PC-9 (cell line): ENCODE measurements around the gene GOLPH3. TPM values are rescaled to one million over a fixed set of nuclear protein-coding genes. Genes with fewer than 3 reads are reported as not detected.

ENCODE experiments used
- BruUV-seq: library from RNA; stranded (reverse); fragments of 400-500 nt; replicated peaks from 2 replicates; lab custom pipeline; 2021; lab: Mats Ljungman, UMichigan
- CTCF ChIA-PET: fragments of 300-600 bp; sonication (Branson Sonifier 250); formaldehyde crosslinking; loops from one replicate; lab custom pipeline; 2022; ENCODE audit warnings: antibody characterized with exemption; lab: Charles Lee
- POLR2A ChIA-PET: fragments of 300-600 bp; sonication (Branson Sonifier 250); formaldehyde crosslinking; loops from one replicate; lab custom pipeline; 2022; ENCODE audit warnings: antibody characterized with exemption; ENCODE audit not compliant: unreplicated experiment; lab: Charles Lee
- DNase-seq, 2 experiments: peaks; one replicate each; pipeline versions ENCODE4 v3.0.0 to v3.0.0-alpha.2; 2015 to 2022; ENCODE audit warnings: mixed read lengths in 1 of 2
- H2AFZ ChIP-seq: fragments of 200-600 bp; sonication (generic); 2 replicates; pipeline ENCODE4 v1.8.1; 2017; ENCODE audit warnings: antibody characterized with exemption
- H3F3A ChIP-seq: fragments of 200-600 bp; sonication (generic); 2 replicates; pipeline ENCODE4 v1.8.1; 2017; ENCODE audit warnings: antibody characterized with exemption, mild to moderate bottlenecking, low read depth; ENCODE audit not compliant: insufficient read depth
- H3K27ac ChIP-seq: fragments of 200-600 bp; sonication (generic); 2 replicates; pipeline ENCODE4 v1.6.1; 2016; ENCODE audit warnings: mixed run types
- H3K27me3 ChIP-seq: fragments of 200-600 bp; sonication (generic); 2 replicates; pipeline ENCODE4 v1.6.1; 2016; ENCODE audit warnings: low read depth, mixed run types; ENCODE audit not compliant: insufficient read depth
- H3K36me3 ChIP-seq: fragments of 200-600 bp; sonication (generic); 2 replicates; pipeline ENCODE4 v1.6.1; 2016; ENCODE audit warnings: low read depth, mixed run types
- H3K4me1 ChIP-seq: fragments of 200-600 bp; sonication (generic); replicated peaks from 2 replicates; pipeline ENCODE4 v1.6.1; 2016; ENCODE audit warnings: mixed run types; ENCODE audit not compliant: insufficient read depth
- H3K4me2 ChIP-seq: fragments of 200-600 bp; sonication (generic); 2 replicates; pipeline ENCODE4 v1.6.1; 2017; ENCODE audit warnings: mixed run types
- H3K4me3 ChIP-seq: fragments of 200-600 bp; sonication (generic); 2 replicates; pipeline ENCODE4 v1.6.1; 2016; ENCODE audit warnings: mixed run types
- H3K79me2 ChIP-seq: fragments of 200-600 bp; sonication (generic); 2 replicates; pipeline ENCODE4 v1.6.1; 2017; ENCODE audit warnings: low read depth, mixed run types
- H3K9me2 ChIP-seq: fragments of 200-600 bp; sonication (generic); 2 replicates; pipeline ENCODE4 v1.8.1; 2017; ENCODE audit warnings: mild to moderate bottlenecking; ENCODE audit not compliant: insufficient read depth
- H3K9me3 ChIP-seq: fragments of 200-600 bp; sonication (generic); 2 replicates; pipeline ENCODE4 v1.8.1; 2016; ENCODE audit warnings: low read depth; ENCODE audit not compliant: insufficient read depth
- H4K20me1 ChIP-seq: fragments of 200-600 bp; sonication (generic); 2 replicates; pipeline ENCODE4 v1.8.1; 2017; ENCODE audit not compliant: insufficient read depth
- CTCF ChIP-seq: fragments of 200-600 bp; sonication (generic); conservative IDR thresholded peaks from 2 replicates; pipeline ENCODE4 v1.6.1; 2017; ENCODE audit warnings: mixed run types, antibody characterized with exemption, mild to moderate bottlenecking, moderate library complexity
- EZH2 ChIP-seq: fragments of 200-600 bp; sonication (generic); IDR thresholded peaks from 2 replicates; pipeline ENCODE4 v1.8.0; 2017; ENCODE audit warnings: antibody characterized with exemption, low read depth
- intact Hi-C: fragments of 100-400 bp; cut with micrococcal nuclease; formaldehyde crosslinking; loops from one replicate; pipeline ENCODE4 v1.10.0; 2022; ENCODE audit not compliant: unreplicated experiment
- total RNA-seq: library from RNA; stranded (reverse); gene quantifications from 2 replicates; pipeline ENCODE4 v1.2.3, GENCODE V29; 2021

GOLPH3 gene
- total RNA-seq, 1 experiment from 2014 or later, result 179 TPM

GRCh38 chr5:32116574-32117313 lies 57.4 kb downstream of the GOLPH3 start:
- H4K20me1 ChIP-seq, result peaks cover 51% of the 10 kb centered on the region
- no peaks in the 10 kb centered on the region; the same call in 1 of the 2 replicates for H3K9me3 ChIP-seq
- peak in 1 of 2 experiments; percentile 6 for DNase-seq
- intact Hi-C loops, result no loop called here
- H3K9me2 ChIP-seq, result no peaks in the 10 kb centered on the region
- TF ChIP-seq EZH2 (no peak), CTCF (no peak)
- no peak overlapping the region for H3K27ac ChIP-seq
- H3K4me1 ChIP-seq, result no peaks in the 10 kb centered on the region
- ChIA-PET CTCF (interaction anchor here (0.7 kb wide), 1 partner anchor 21 kb away, joined by 3 read pairs; no protein-coding TSS in a partner anchor), POLR2A (interaction anchor here (0.6 kb wide), 1 partner anchor 165 kb away, joined by 8 read pairs; no protein-coding TSS in a partner anchor)
- H3K4me2 ChIP-seq, result no peak overlapping the region
- H3K27me3 ChIP-seq, result no peaks in the 10 kb centered on the region
- no peaks in the 10 kb centered on the region for H3K79me2 ChIP-seq
- H3K4me3 ChIP-seq, result no peak overlapping the region
- no peak overlapping the region for H2AFZ ChIP-seq
- peaks cover 4% of the 10 kb centered on the region; the same call in 1 of the 2 replicates for H3F3A ChIP-seq
- no TSS peak for BruUV-seq
- H3K36me3 ChIP-seq, result peaks cover 29% of the 10 kb centered on the region

DNA sequence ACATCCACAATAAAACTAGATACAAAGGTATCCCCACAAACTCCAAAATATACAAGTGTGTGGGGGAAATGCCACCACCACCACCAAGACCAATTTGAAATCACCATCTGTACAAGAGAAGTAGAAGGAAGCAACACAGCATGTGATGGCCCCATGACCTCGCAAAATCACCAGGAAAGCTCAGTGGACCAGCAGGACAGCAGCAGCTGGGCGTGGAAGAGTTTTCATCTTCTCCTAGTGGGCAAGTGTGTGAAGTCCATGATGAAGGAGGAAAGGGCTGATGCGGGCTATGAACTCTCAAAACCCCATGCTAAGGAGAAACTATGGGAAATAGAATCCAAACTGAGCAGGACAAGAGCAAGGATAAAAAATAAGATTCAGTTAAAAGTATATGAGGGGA lies 58.1 kb downstream of the GOLPH3 start:
- H3K9me3 ChIP-seq, result no peaks in the 10 kb centered on the region; the same call in 1 of the 2 replicates
- peaks cover 26% of the 10 kb centered on the region for H3K36me3 ChIP-seq
- peaks cover 53% of the 10 kb centered on the region for H4K20me1 ChIP-seq
- no peak overlapping the region for H3K27ac ChIP-seq
- no peak overlapping the region for H3K4me3 ChIP-seq
- BruUV-seq, result no TSS peak
- H3K27me3 ChIP-seq, result no peaks in the 10 kb centered on the region
- H3K9me2 ChIP-seq, result no peaks in the 10 kb centered on the region
- ChIA-PET CTCF (interaction anchor here (0.6 kb wide), 1 partner anchor 428 kb away, joined by 7 read pairs; no protein-coding TSS in a partner anchor), POLR2A (interaction anchor here (0.7 kb wide), 1 partner anchor 11 kb away, joined by 7 read pairs; no protein-coding TSS in a partner anchor)
- H3K4me1 ChIP-seq, result no peaks in the 10 kb centered on the region
- no peak for DNase-seq
- H2AFZ ChIP-seq, result no peak overlapping the region
- peaks cover 4% of the 10 kb centered on the region for H3F3A ChIP-seq
- intact Hi-C loops, result no loop called here
- no peak overlapping the region for H3K4me2 ChIP-seq
- TF ChIP-seq EZH2 (no peak), CTCF (no peak)
- H3K79me2 ChIP-seq, result no peaks in the 10 kb centered on the region

GRCh38 chr5:32110111-32110696 lies 63.9 kb downstream of the GOLPH3 start:
- Histone ChIP-seq H3K9me2 (no peaks in the 10 kb centered on the region), H3K27me3 (no peaks in the 10 kb centered on the region), H3K4me1 (no peaks in the 10 kb centered on the region), H3K27ac (no peak overlapping the region), H3F3A (peaks cover 4% of the 10 kb centered on the region; the same call in 1 of the 2 replicates), H3K79me2 (no peaks in the 10 kb centered on the region), H3K4me2 (no peak overlapping the region), H3K4me3 (no peak overlapping the region), H2AFZ (no peak overlapping the region), H4K20me1 (peaks cover 23% of the 10 kb centered on the region), H3K9me3 (no peaks in the 10 kb centered on the region), H3K36me3 (peaks cover 35% of the 10 kb centered on the region)
- BruUV-seq, result no TSS peak
- no peak for TF ChIP-seq CTCF
- no peak for TF ChIP-seq EZH2
- ChIA-PET POLR2A (interaction anchor here (0.7 kb wide), 1 partner anchor 809 kb away, joined by 4 read pairs; no protein-coding TSS in a partner anchor), CTCF (interaction anchor here (0.6 kb wide), 1 partner anchor 502 kb away, joined by 3 read pairs; no protein-coding TSS in a partner anchor)
- intact Hi-C loops, result no loop called here
- no peak for DNase-seq
